ENCODE measurements around the gene CLEC4G.

DNA sequence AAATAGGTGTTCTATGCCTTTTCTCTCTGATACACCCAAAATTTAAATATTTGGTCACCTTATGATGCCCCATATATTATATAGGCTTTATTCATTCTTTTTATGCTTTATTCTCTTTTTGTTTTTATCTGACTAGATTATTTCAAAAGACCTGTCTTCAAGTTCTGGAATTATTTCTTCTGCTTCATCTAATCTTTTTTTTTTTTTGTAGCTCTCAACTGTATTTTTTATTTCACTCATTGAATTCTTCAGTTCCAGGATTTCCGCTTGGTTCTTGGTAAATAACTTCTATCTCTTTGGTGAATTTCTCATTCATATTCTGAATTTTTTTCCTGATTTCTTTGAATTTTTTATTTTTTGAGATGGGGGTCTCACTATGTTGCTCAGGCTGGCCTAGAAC is 27.2 kb upstream of the CLEC4G start:
- TF ChIP-seq, protein P1, sequence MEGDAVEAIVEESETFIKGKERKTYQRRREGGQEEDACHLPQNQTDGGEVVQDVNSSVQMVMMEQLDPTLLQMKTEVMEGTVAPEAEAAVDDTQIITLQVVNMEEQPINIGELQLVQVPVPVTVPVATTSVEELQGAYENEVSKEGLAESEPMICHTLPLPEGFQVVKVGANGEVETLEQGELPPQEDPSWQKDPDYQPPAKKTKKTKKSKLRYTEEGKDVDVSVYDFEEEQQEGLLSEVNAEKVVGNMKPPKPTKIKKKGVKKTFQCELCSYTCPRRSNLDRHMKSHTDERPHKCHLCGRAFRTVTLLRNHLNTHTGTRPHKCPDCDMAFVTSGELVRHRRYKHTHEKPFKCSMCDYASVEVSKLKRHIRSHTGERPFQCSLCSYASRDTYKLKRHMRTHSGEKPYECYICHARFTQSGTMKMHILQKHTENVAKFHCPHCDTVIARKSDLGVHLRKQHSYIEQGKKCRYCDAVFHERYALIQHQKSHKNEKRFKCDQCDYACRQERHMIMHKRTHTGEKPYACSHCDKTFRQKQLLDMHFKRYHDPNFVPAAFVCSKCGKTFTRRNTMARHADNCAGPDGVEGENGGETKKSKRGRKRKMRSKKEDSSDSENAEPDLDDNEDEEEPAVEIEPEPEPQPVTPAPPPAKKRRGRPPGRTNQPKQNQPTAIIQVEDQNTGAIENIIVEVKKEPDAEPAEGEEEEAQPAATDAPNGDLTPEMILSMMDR (IDR thresholded peaks at IDR 0.05) = no peak
- TF ChIP-seq NR1H2 (CRISPR knock-in tag; IDR thresholded peaks at IDR 0.05) (no peak), TEAD1 (CRISPR knock-in tag; IDR thresholded peaks at IDR 0.05) (no peak), JUN (CRISPR knock-in tag; IDR thresholded peaks at IDR 0.05) (no peak), KAT7 (CRISPR knock-in tag; IDR thresholded peaks at IDR 0.05; ENCODE audit: borderline replicate concordance) (no peak)
- TF ChIP-seq, protein P2, sequence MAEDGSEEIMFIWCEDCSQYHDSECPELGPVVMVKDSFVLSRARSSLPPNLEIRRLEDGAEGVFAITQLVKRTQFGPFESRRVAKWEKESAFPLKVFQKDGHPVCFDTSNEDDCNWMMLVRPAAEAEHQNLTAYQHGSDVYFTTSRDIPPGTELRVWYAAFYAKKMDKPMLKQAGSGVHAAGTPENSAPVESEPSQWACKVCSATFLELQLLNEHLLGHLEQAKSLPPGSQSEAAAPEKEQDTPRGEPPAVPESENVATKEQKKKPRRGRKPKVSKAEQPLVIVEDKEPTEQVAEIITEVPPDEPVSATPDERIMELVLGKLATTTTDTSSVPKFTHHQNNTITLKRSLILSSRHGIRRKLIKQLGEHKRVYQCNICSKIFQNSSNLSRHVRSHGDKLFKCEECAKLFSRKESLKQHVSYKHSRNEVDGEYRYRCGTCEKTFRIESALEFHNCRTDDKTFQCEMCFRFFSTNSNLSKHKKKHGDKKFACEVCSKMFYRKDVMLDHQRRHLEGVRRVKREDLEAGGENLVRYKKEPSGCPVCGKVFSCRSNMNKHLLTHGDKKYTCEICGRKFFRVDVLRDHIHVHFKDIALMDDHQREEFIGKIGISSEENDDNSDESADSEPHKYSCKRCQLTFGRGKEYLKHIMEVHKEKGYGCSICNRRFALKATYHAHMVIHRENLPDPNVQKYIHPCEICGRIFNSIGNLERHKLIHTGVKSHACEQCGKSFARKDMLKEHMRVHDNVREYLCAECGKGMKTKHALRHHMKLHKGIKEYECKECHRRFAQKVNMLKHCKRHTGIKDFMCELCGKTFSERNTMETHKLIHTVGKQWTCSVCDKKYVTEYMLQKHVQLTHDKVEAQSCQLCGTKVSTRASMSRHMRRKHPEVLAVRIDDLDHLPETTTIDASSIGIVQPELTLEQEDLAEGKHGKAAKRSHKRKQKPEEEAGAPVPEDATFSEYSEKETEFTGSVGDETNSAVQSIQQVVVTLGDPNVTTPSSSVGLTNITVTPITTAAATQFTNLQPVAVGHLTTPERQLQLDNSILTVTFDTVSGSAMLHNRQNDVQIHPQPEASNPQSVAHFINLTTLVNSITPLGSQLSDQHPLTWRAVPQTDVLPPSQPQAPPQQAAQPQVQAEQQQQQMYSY (CRISPR knock-in tag; IDR thresholded peaks at IDR 0.05) = no peak
- TF ChIP-seq, protein P3, sequence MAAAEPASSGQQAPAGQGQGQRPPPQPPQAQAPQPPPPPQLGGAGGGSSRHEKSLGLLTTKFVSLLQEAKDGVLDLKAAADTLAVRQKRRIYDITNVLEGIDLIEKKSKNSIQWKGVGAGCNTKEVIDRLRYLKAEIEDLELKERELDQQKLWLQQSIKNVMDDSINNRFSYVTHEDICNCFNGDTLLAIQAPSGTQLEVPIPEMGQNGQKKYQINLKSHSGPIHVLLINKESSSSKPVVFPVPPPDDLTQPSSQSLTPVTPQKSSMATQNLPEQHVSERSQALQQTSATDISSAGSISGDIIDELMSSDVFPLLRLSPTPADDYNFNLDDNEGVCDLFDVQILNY (CRISPR knock-in tag; IDR thresholded peaks at IDR 0.05) = no peak
- TF ChIP-seq, protein P4, sequence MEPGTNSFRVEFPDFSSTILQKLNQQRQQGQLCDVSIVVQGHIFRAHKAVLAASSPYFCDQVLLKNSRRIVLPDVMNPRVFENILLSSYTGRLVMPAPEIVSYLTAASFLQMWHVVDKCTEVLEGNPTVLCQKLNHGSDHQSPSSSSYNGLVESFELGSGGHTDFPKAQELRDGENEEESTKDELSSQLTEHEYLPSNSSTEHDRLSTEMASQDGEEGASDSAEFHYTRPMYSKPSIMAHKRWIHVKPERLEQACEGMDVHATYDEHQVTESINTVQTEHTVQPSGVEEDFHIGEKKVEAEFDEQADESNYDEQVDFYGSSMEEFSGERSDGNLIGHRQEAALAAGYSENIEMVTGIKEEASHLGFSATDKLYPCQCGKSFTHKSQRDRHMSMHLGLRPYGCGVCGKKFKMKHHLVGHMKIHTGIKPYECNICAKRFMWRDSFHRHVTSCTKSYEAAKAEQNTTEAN (CRISPR knock-in tag; IDR thresholded peaks at IDR 0.05) = no peak
